ENCODE results near the gene DPF3.

DPF3 gene

GRCh38 chr14:72826039-72826438 lies 67.9 kb downstream of the DPF3 start:
- Histone ChIP-seq H3K27me3 (replicated peaks; ENCODE audit: control insufficient read depth, insufficient read depth, low read length) (no peaks in the 10 kb centered on the region), H3K36me3 (ENCODE audit: control insufficient read depth, insufficient read depth, low read length) (no peaks in the 10 kb centered on the region), H3K4me3 (replicated peaks; ENCODE audit: low read depth, low read length) (no peak overlapping the region)
- TF ChIP-seq CTCF (IDR thresholded peaks at IDR 0.05; ENCODE audit: insufficient read depth, low read length, poor library complexity, severe bottlenecking): no peak
- no peak for DNase-seq (ENCODE audit: extremely low read depth, insufficient read length)

GRCh38 chr14:72825486-72825885 lies 68.4 kb downstream of the DPF3 start:
- DNase-seq (ENCODE audit: extremely low read depth, insufficient read length): no peak
- no peak for TF ChIP-seq CTCF (IDR thresholded peaks at IDR 0.05; ENCODE audit: insufficient read depth, low read length, poor library complexity, severe bottlenecking)
- Histone ChIP-seq H3K4me3 (replicated peaks; ENCODE audit: low read depth, low read length) (no peak overlapping the region), H3K27me3 (replicated peaks; ENCODE audit: control insufficient read depth, insufficient read depth, low read length) (no peaks in the 10 kb centered on the region), H3K36me3 (ENCODE audit: control insufficient read depth, insufficient read depth, low read length) (no peaks in the 10 kb centered on the region)

- TF ChIP-seq CTCF (IDR thresholded peaks at IDR 0.05; ENCODE audit: insufficient read depth, low read length, poor library complexity, severe bottlenecking): no peak
- Histone ChIP-seq H3K27me3 (replicated peaks; ENCODE audit: control insufficient read depth, insufficient read depth, low read length) (no peaks in the 10 kb centered on the region), H3K4me3 (replicated peaks; ENCODE audit: low read depth, low read length) (no peak overlapping the region), H3K36me3 (ENCODE audit: control insufficient read depth, insufficient read depth, low read length) (no peaks in the 10 kb centered on the region)
- DNase-seq (ENCODE audit: extremely low read depth, insufficient read length): no peak
Observed at GRCh38 chr14:72824051-72824450, 69.8 kb downstream of the DPF3 start.

- Histone ChIP-seq H3K27me3 (replicated peaks; ENCODE audit: control insufficient read depth, insufficient read depth, low read length) (no peaks in the 10 kb centered on the region), H3K36me3 (ENCODE audit: control insufficient read depth, insufficient read depth, low read length) (no peaks in the 10 kb centered on the region), H3K4me3 (replicated peaks; ENCODE audit: low read depth, low read length) (no peak overlapping the region)
- TF ChIP-seq CTCF (IDR thresholded peaks at IDR 0.05; ENCODE audit: insufficient read depth, low read length, poor library complexity, severe bottlenecking): no peak
- DNase-seq (ENCODE audit: extremely low read depth, insufficient read length): no peak
Observed at GRCh38 chr14:72822946-72823611, 70.8 kb downstream of the DPF3 start.

- Histone ChIP-seq H3K36me3 (ENCODE audit: control insufficient read depth, insufficient read depth, low read length) (no peaks in the 10 kb centered on the region), H3K27me3 (replicated peaks; ENCODE audit: control insufficient read depth, insufficient read depth, low read length) (no peaks in the 10 kb centered on the region), H3K4me3 (replicated peaks; ENCODE audit: low read depth, low read length) (no peak overlapping the region)
- TF ChIP-seq CTCF (IDR thresholded peaks at IDR 0.05; ENCODE audit: insufficient read depth, low read length, poor library complexity, severe bottlenecking): no peak
- no peak for DNase-seq (ENCODE audit: extremely low read depth, insufficient read length)
Observed at GRCh38 chr14:72818998-72819397, 74.9 kb downstream of the DPF3 start.

- no peak for DNase-seq (ENCODE audit: extremely low read depth, insufficient read length)
- no peak for TF ChIP-seq CTCF (IDR thresholded peaks at IDR 0.05; ENCODE audit: insufficient read depth, low read length, poor library complexity, severe bottlenecking)
- Histone ChIP-seq H3K36me3 (ENCODE audit: control insufficient read depth, insufficient read depth, low read length) (no peaks in the 10 kb centered on the region), H3K27me3 (replicated peaks; ENCODE audit: control insufficient read depth, insufficient read depth, low read length) (no peaks in the 10 kb centered on the region), H3K4me3 (replicated peaks; ENCODE audit: low read depth, low read length) (no peak overlapping the region)
Observed at GRCh38 chr14:72816287-72816686, 77.6 kb downstream of the DPF3 start.
